Natural killer cell treated with Interleukin-12 subunit alpha and Interleukin-12 subunit beta and Interleukin-15 and Interleukin-18, amount 100 ng/mL, for 72 hours (primary cell): Measurements from ENCODE around the gene TNIK. TPM values are rescaled to one million over a fixed set of nuclear protein-coding genes. Genes with fewer than 3 reads are reported as not detected.

ENCODE experiments used
- ATAC-seq, 2 donors: fragments of 150-1000 bp; cut with Tn5 transposase in 1 of 2; sonication (Bioruptor Pico), chemical (Tn5 transposase) in 1 of 2; 2 replicates each; pipeline ENCODE4 v1.10.0; 2021
- DNase-seq: peaks from one replicate; pipeline ENCODE4 v3.0.0; 2022; ENCODE audit warnings: low spot score
- H3K27ac Mint-ChIP-seq, 2 donors: 1 replicate in 1 of 2; 2 replicates in 1 of 2; pipeline ENCODE4 v1.8.0; 2022; ENCODE audit warnings: mixed read lengths in 2 of 2, mild to moderate bottlenecking in 1 of 2, moderate library complexity in 1 of 2
- H3K27me3 Mint-ChIP-seq, 2 donors: 1 replicate in 1 of 2; 2 replicates in 1 of 2; pipeline ENCODE4 v1.8.0; 2022; ENCODE audit warnings: mixed read lengths in 2 of 2
- H3K36me3 Mint-ChIP-seq: one replicate; pipeline ENCODE4 v1.8.0; 2022; ENCODE audit warnings: mixed read lengths
- H3K4me1 Mint-ChIP-seq, 2 donors: 1 replicate in 1 of 2; 2 replicates in 1 of 2; pipeline ENCODE4 v1.8.0; 2022; ENCODE audit warnings: low read depth in 2 of 2, mixed read lengths in 2 of 2, mild to moderate bottlenecking in 1 of 2
- H3K4me3 Mint-ChIP-seq: one replicate; pipeline ENCODE4 v1.8.0; 2022; ENCODE audit warnings: mixed read lengths
- H3K9me3 Mint-ChIP-seq: 2 replicates; pipeline ENCODE4 v1.8.0; 2022; ENCODE audit warnings: mixed read lengths
- total RNA-seq, 2 donors: library from RNA; stranded (reverse); gene quantifications; one replicate each; pipeline ENCODE4 v1.2.3, GENCODE V29; 2022

The TNIK gene
- total RNA-seq, 2 donors from 2014 or later = 44.3 to 48.5 TPM

DNA sequence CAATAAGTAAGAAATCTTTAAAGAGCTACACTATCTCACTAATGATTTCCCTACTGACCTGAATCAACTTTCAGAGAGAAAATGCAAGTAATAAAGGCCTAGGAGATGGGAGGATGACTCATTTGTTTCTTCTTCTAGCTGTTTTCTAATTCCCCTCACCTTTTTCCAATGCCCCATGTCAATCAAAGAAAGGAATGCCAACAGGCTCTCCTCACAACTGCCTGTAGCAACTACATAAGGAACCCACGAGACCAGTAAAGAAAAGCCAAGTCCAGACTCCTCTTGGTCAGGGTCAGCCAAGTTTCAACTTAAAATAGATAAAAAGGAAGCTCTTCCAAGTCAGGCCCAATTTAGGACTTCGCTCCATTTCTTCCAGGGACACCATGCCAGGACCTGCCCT, 201.9 kb downstream of the TNIK start:
- Mint-ChIP-seq H3K27me3 (no peaks in the 10 kb centered on the region), H3K9me3 (peaks cover 4% of the 10 kb centered on the region), H3K4me1 (peaks cover 85 to 92% of the 10 kb centered on the region in 2 donors), H3K4me3 (peak overlapping the region; percentile 83), H3K27ac (peak overlapping the region in 1 of 2 donors; percentile 95), H3K36me3 (peaks cover 10% of the 10 kb centered on the region)
- ATAC-seq = no peak
- DNase-seq = no peak

- Mint-ChIP-seq H3K27ac (peak overlapping the region in 1 of 2 donors; percentile 95), H3K36me3 (peaks cover 10% of the 10 kb centered on the region), H3K4me1 (peaks cover 82 to 90% of the 10 kb centered on the region in 2 donors), H3K27me3 (no peaks in the 10 kb centered on the region), H3K9me3 (peaks cover 4% of the 10 kb centered on the region), H3K4me3 (peak overlapping the region; percentile 83)
- DNase-seq (peak; percentile 67), ATAC-seq (peak; percentile 86 to 91)
Observed at GRCh38 chr3:171257251-171258203, 202.7 kb downstream of the TNIK start.

- H3K27me3 Mint-ChIP-seq = no peaks in the 10 kb centered on the region
- peak overlapping the region in 1 of 2 donors; percentile 95 for H3K27ac Mint-ChIP-seq
- H3K9me3 Mint-ChIP-seq = peaks cover 4% of the 10 kb centered on the region
- peaks cover 10% of the 10 kb centered on the region for H3K36me3 Mint-ChIP-seq
- peaks cover 85 to 90% of the 10 kb centered on the region in 2 donors for H3K4me1 Mint-ChIP-seq
- no peak for DNase-seq
- H3K4me3 Mint-ChIP-seq = peak overlapping the region; percentile 83
- ATAC-seq = peak; percentile 26 to 29
Observed at GRCh38 chr3:171256445-171257250, 203.6 kb downstream of the TNIK start.

GRCh38 chr3:171255236-171255806, 204.9 kb downstream of the TNIK start:
- Mint-ChIP-seq H3K9me3 (no peaks in the 10 kb centered on the region), H3K27me3 (no peaks in the 10 kb centered on the region), H3K4me1 (peaks cover 81 to 86% of the 10 kb centered on the region in 2 donors), H3K4me3 (peak overlapping the region; percentile 83), H3K27ac (peak overlapping the region in 1 of 2 donors; percentile 95), H3K36me3 (peaks cover 10% of the 10 kb centered on the region)
- ATAC-seq = peak; percentile 65 to 68
- no peak for DNase-seq

DNA sequence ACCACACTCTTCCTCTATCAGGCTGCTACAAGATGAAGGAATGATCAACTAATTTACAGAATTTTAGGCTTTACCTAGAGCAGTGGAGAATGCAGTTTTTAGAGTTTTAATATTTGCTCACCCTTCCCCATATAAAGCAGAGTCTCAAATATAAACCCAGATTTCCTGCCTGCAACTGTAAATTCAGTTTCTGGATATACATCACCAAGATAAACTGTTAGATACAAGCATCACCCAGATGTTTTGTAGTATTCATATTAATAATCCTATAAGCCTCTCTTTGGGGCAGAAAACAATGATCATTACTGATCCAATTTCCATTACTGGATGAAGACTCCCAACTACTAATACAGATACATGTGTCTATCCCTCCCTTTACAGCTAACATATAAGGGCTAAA, 205.9 kb downstream of the TNIK start:
- H3K36me3 Mint-ChIP-seq = peaks cover 10% of the 10 kb centered on the region

DNA sequence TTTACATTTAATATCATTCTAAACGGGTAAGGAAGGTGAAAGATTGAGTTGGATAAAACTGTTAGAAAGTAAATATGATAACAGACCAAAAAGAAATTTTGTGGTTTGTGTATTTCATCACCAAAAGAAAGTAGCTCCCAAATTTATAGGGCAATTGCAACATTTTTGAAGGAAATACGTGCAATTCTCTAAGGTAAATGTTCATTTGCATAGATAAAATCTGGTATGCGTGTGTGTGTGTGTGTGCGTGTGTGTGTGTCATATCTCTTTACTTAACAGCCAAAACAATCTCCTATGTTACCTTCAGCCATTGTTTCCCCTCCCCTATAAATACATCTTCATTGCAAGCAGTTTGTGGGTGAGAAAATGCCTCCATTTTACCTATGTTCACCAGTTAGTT, 208.4 kb downstream of the TNIK start:
- no peaks in the 10 kb centered on the region for H3K9me3 Mint-ChIP-seq
- DNase-seq = no peak
- H3K4me1 Mint-ChIP-seq = peaks cover 49 to 67% of the 10 kb centered on the region in 2 donors
- H3K4me3 Mint-ChIP-seq = peak overlapping the region; percentile 31
- H3K36me3 Mint-ChIP-seq = peaks cover 10% of the 10 kb centered on the region
- no peak for ATAC-seq
- H3K27me3 Mint-ChIP-seq = no peaks in the 10 kb centered on the region
- H3K27ac Mint-ChIP-seq = peak overlapping the region in 1 of 2 donors; percentile 95

More for the DNA sequence above, 205.9 kb downstream of the TNIK start:
- Mint-ChIP-seq H3K27ac (peak overlapping the region in 1 of 2 donors; percentile 95), H3K9me3 (no peaks in the 10 kb centered on the region), H3K27me3 (no peaks in the 10 kb centered on the region), H3K4me1 (peaks cover 73 to 86% of the 10 kb centered on the region in 2 donors), H3K4me3 (peak overlapping the region; percentile 83)
- ATAC-seq (no peak), DNase-seq (no peak)

DNA sequence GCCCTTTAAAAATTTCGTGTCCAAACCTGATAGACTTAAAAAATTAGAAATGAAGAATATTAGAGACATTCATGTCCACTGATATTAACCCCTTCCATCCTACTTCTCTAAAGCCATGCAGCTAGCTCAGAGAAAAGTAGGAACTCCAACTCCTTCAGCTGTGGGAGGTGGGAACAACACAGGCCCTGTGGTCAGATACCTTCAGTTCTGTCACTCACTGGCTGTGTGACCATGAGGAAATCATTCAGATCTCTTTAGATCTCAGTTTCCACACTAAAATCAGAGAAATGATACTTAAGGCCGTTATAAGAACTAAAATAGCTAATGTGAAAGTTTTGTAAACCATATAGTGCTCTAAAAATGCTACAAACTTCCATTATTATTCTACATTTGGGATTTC, 209.8 kb downstream of the TNIK start:
- Mint-ChIP-seq H3K27ac (no peak overlapping the region), H3K36me3 (peaks cover 5% of the 10 kb centered on the region), H3K9me3 (no peaks in the 10 kb centered on the region), H3K4me1 (peaks cover 35 to 54% of the 10 kb centered on the region in 2 donors), H3K4me3 (no peak overlapping the region), H3K27me3 (no peaks in the 10 kb centered on the region)
- DNase-seq (no peak), ATAC-seq (no peak)

- peak in 1 of 2 donors; percentile 33 for ATAC-seq
- no peak overlapping the region for H3K27ac Mint-ChIP-seq
- no peak for DNase-seq
- no peaks in the 10 kb centered on the region for H3K9me3 Mint-ChIP-seq
- H3K36me3 Mint-ChIP-seq = peaks cover 3% of the 10 kb centered on the region
- peaks cover 23 to 42% of the 10 kb centered on the region in 2 donors for H3K4me1 Mint-ChIP-seq
- H3K4me3 Mint-ChIP-seq = no peak overlapping the region
- no peaks in the 10 kb centered on the region for H3K27me3 Mint-ChIP-seq
Observed at GRCh38 chr3:171249245-171249644, 211.0 kb downstream of the TNIK start.

DNA sequence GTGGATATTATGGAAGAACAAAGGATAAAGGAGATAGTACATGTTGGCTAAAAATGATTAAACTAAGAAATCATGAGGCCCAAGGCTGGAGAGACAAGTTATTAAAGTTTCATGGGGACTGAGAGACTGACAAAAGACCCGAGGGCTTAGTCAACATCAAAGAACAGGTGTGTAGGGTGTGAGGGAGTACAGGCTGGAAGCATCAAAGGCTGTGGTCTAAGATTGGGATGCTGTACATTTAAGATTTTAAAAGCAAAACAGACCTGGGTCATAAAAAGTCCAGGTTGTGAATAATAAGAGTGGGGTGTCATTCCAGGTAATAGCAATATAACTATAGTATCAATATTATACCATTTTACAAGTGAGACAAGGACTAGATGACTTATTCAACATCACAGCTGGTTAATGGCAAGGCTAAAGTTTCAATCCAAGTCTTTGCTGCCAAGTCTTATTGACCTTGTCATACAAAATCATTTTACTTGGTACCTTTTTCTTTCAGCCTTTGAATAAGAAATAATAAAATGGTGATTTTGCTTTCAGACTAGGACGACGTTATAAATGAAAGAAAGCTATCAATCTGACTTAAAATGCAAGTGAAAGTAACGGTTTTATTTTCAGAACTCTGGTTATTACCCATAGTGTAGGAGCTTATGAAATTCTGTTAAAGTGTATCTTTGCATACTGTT, 211.6 kb downstream of the TNIK start:
- peak; percentile 82 to 91 for ATAC-seq

DNA sequence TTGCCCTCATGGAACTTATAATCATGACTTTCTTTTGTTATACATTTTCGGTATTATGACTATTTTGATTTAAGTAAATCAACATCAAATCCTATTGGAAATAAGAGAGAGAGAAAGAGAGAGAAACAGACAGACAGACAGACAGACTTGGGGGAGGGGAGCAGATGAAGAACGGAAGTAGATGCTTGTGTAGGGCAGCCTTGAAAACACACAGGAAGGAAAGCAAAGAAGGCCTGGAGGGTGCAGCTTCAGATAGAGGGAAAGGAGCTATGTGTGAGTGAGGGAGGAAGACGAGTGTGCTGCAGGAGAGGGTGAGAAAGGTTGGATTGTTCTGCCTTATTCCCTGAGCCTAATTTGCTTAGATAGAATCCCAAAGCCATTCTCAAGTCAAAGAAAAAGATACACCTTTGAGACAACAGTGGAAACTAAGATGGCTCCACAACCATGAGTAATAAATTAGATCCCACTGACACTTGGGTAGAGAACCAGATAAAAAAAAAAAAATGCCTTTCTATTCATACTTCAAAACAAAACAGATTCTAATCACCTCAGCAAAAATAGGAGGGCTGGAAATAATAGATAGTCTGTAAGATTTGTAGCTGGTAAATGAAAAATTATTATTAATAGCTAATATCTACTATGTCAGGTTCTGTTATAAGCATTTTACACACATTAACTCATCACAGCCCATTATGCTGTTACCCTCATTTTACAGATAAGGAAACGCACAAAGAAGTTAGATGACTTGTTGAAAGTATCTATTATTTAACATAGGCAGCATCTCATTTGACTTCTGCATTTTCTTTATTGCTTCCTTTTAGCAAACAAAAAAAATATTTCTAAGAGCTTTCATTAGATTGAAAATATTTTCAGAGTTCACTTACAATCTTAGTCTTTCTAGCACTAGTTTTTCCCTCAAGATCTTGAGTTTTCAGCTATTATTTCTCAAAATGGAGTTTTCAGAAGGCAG, 214.1 kb downstream of the TNIK start:
- ATAC-seq (no peak), DNase-seq (no peak)
- no peak overlapping the region for H3K27ac Mint-ChIP-seq
- H3K4me3 Mint-ChIP-seq = no peak overlapping the region
- peaks cover 4 to 22% of the 10 kb centered on the region in 2 donors for H3K4me1 Mint-ChIP-seq
- H3K27me3 Mint-ChIP-seq = no peaks in the 10 kb centered on the region
- peaks cover 5% of the 10 kb centered on the region for H3K36me3 Mint-ChIP-seq
- H3K9me3 Mint-ChIP-seq = peaks cover 3% of the 10 kb centered on the region

More for the DNA sequence above, 211.6 kb downstream of the TNIK start:
- H3K4me3 Mint-ChIP-seq = no peak overlapping the region
- H3K27ac Mint-ChIP-seq = no peak overlapping the region
- H3K4me1 Mint-ChIP-seq = peaks cover 17 to 38% of the 10 kb centered on the region in 2 donors
- H3K27me3 Mint-ChIP-seq = no peaks in the 10 kb centered on the region
- H3K36me3 Mint-ChIP-seq = no peaks in the 10 kb centered on the region
- DNase-seq = no peak
- H3K9me3 Mint-ChIP-seq = no peaks in the 10 kb centered on the region

DNA sequence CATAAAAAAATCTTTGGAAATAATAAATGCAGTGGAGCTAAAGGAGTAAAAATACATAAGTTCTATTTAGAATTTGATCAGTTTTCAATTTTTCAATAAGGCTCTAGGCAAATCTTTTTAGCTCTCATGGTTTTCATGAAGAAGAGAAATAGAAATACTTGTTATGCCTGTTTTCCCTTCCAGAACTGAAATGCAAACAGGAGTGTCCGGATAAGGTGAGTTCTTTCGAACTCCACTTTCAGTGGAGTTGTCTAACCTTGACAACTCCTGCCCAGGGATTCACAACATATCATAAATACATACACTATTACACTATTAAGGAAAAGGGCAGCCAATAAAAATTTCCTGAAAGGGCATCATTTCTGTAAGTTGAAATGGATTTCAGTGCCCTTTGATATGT, 217.3 kb downstream of the TNIK start:
- H3K4me1 Mint-ChIP-seq = peaks cover 11 to 15% of the 10 kb centered on the region in 2 donors
- no peak for DNase-seq
- H3K9me3 Mint-ChIP-seq = peaks cover 3% of the 10 kb centered on the region
- no peak overlapping the region for H3K27ac Mint-ChIP-seq
- H3K27me3 Mint-ChIP-seq = no peaks in the 10 kb centered on the region
- H3K4me3 Mint-ChIP-seq = no peak overlapping the region
- ATAC-seq = no peak
- peaks cover 5% of the 10 kb centered on the region for H3K36me3 Mint-ChIP-seq

DNA sequence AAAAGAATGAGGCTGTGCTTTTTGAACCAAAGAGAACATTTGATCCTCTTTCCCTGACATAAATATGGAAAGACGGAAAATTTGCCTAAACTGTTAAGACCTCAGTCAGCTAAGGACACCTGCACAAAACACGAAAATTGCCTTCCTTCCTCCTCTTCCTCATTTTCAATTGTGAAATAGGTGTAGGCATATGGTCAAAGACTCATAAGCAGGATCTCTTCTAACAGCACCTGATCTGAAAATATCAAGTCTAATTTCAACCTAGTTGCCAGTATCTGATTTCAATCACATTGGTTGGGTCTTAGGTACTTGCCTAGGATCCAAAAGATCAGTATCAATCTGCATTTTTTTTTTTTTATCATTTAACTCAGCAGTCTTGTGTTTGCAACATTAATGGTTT, 218.0 kb downstream of the TNIK start:
- DNase-seq = no peak
- no peak overlapping the region for H3K27ac Mint-ChIP-seq
- H3K27me3 Mint-ChIP-seq = no peaks in the 10 kb centered on the region
- no peak for ATAC-seq
- peaks cover 11 to 18% of the 10 kb centered on the region in 2 donors for H3K4me1 Mint-ChIP-seq
- H3K9me3 Mint-ChIP-seq = peaks cover 3% of the 10 kb centered on the region
- no peak overlapping the region for H3K4me3 Mint-ChIP-seq
- H3K36me3 Mint-ChIP-seq = peaks cover 5% of the 10 kb centered on the region
